ENCODE data around the gene AHRR. TPM values are rescaled to one million over a fixed set of nuclear protein-coding genes. Genes with fewer than 3 reads are reported as not detected.

Gene AHRR
- total RNA-seq, 1 donor from 2014 or later = 54.9 TPM

DNA sequence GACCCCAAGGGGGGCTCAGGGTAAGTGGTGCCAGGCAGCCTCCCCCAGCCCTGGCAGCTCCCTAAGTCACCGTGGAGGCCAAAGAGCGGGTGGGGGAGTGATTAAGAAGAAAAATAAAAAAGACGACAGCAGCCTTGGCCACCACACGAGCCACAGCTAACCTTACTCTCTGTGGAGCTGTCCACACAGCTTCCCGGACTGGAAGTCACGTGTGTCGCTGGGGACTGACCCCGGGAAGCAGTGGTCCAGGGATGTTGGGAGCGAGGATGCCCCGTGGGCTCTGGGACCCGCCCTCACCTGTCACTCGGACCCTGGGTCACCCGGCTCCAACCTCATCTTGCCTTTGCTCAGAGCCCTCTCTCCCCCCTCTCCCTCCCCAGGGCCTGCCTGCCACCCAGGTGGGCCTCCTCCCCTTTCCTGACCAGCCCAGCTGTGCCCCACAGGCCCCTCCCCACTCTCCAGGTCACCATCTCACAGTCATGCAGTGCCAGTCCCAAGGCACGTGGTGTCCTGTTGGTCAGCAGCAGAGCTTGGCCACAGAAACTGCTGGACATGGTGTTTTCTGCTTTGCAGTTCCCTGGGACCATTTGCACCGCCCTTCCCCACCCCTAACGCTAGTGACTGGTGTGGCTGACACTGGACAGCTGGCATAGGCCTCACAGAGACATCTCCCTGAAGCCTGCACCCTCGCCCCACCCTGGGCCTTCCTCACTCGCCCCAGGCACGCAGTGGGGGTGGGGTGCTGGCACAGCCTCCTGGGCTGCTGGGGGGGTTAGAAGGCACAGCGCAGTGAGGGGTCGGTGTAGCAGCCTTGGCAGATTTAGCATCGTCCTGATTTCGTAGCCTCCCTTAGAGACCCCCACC, 111.6 kb downstream of the AHRR start:
- Mint-ChIP-seq H3K4me1 (ENCODE audit: unreplicated experiment) (peaks cover 40% of the 10 kb centered on the region), H3K36me3 (ENCODE audit: unreplicated experiment) (peaks cover 22% of the 10 kb centered on the region), H3K27me3 (ENCODE audit: unreplicated experiment) (no peaks in the 10 kb centered on the region), H3K27ac (ENCODE audit: unreplicated experiment) (peak overlapping the region; percentile 41), H3K9me3 (ENCODE audit: unreplicated experiment) (no peaks in the 10 kb centered on the region), H3K4me3 (ENCODE audit: unreplicated experiment) (no peak overlapping the region)
- DNase-seq (ENCODE audit: extremely low spot score, unreplicated experiment) = peak; percentile 82
- TF ChIP-seq CTCF (IDR thresholded peaks at IDR 0.05) = no peak

DNA sequence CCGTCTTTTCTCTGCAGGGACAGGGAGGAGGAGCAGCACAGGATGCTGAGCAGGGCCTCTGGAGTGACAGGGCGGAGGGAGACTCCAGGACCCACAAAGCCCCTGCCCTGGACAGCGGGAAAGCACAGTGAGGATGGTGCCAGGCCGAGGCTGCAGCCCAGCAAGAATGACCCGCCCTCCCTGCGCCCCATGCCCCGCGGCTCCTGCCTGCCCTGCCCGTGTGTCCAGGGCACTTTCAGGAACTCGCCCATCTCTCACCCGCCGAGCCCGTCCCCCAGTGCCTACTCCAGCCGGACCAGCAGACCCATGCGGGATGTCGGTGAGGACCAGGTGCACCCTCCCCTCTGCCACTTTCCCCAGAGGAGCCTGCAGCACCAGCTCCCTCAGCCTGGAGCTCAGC, 112.3 kb downstream of the AHRR start:
- H3K36me3 Mint-ChIP-seq (ENCODE audit: unreplicated experiment) = peaks cover 17% of the 10 kb centered on the region
- TF ChIP-seq CTCF (IDR thresholded peaks at IDR 0.05) = no peak

GRCh38 chr5:434443-435146, 113.1 kb downstream of the AHRR start:
- peaks cover 30% of the 10 kb centered on the region for H3K4me1 Mint-ChIP-seq (ENCODE audit: unreplicated experiment)
- no peak overlapping the region for H3K4me3 Mint-ChIP-seq (ENCODE audit: unreplicated experiment)
- no peak overlapping the region for H3K27ac Mint-ChIP-seq (ENCODE audit: unreplicated experiment)
- peaks cover 15% of the 10 kb centered on the region for H3K36me3 Mint-ChIP-seq (ENCODE audit: unreplicated experiment)
- TF ChIP-seq CTCF (IDR thresholded peaks at IDR 0.05) = no peak
- no peaks in the 10 kb centered on the region for H3K9me3 Mint-ChIP-seq (ENCODE audit: unreplicated experiment)
- no peak for DNase-seq (ENCODE audit: extremely low spot score, unreplicated experiment)
- H3K27me3 Mint-ChIP-seq (ENCODE audit: unreplicated experiment) = no peaks in the 10 kb centered on the region

More for the DNA sequence above, 112.3 kb downstream of the AHRR start:
- Mint-ChIP-seq H3K4me1 (ENCODE audit: unreplicated experiment) (peaks cover 36% of the 10 kb centered on the region), H3K27ac (ENCODE audit: unreplicated experiment) (peak overlapping the region; percentile 41), H3K4me3 (ENCODE audit: unreplicated experiment) (no peak overlapping the region), H3K9me3 (ENCODE audit: unreplicated experiment) (no peaks in the 10 kb centered on the region), H3K27me3 (ENCODE audit: unreplicated experiment) (no peaks in the 10 kb centered on the region)
- DNase-seq (ENCODE audit: extremely low spot score, unreplicated experiment) = no peak

DNA sequence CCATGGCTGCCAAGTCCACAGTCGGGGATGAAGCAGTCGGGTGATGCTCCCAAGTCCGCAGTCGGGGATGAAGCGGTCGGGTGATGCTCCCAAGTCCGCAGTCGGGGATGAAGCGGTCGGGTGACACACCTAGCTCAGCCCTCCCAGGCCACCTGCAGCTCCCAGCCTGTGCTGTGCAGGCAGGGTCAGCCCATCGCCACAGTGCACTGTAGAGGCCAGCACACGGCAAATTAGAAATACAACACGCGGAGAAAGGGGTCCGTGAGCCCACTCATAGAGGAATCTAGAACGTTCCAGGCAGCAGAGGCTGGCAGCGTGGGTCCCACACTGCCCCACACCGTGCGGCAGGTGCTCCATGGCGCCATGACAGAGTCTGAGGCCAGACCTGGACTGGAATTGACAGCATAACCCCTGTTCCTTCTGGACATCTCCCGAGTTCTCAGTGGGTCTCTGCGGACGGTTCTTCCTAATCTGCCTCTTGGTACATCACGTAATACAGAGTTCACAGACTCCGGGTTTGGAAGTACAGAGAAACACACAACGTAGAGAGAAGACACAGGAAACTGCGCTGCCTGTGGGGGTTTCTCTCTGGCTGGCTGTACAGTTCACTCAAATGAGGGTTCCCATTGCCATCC, 113.8 kb downstream of the AHRR start:
- Mint-ChIP-seq H3K27me3 (ENCODE audit: unreplicated experiment) (no peaks in the 10 kb centered on the region), H3K4me3 (ENCODE audit: unreplicated experiment) (no peak overlapping the region), H3K4me1 (ENCODE audit: unreplicated experiment) (peaks cover 23% of the 10 kb centered on the region), H3K36me3 (ENCODE audit: unreplicated experiment) (peaks cover 15% of the 10 kb centered on the region), H3K9me3 (ENCODE audit: unreplicated experiment) (no peaks in the 10 kb centered on the region), H3K27ac (ENCODE audit: unreplicated experiment) (no peak overlapping the region)
- no peak for DNase-seq (ENCODE audit: extremely low spot score, unreplicated experiment)
- no peak for TF ChIP-seq CTCF (IDR thresholded peaks at IDR 0.05)

Data from osteocyte (in vitro differentiated cells).